Aorta (tissue), 5 donors: ENCODE data around the gene TRIM27. TPM values are rescaled to one million over a fixed set of nuclear protein-coding genes. Genes with fewer than 3 reads are reported as not detected.
"Not testable (repeated sequence)": the region's sequence is repeated elsewhere in the genome, so short reads cannot be mapped to it uniquely, and the experiment has no call there.

Source experiments
- ATAC-seq: fragments of 200-7000 bp; cut with Tn5 transposase; one replicate; pipeline ENCODE4 v1.9.1; 2022; ENCODE audit warnings: moderate library complexity; ENCODE audit not compliant: low FRiP score
- DNase-seq, 2 donors: peaks; one replicate each; pipeline ENCODE4 v3.0.0-alpha.2; 2020
- H3K27ac ChIP-seq, 2 donors: one replicate each; pipeline ENCODE4 v1.5.1; 2013; ENCODE audit warnings: low read length in 2 of 2, mild to moderate bottlenecking in 2 of 2, moderate library complexity in 2 of 2, control low read depth in 1 of 2, inconsistent platforms in 1 of 2, low read depth in 1 of 2
- H3K27me3 ChIP-seq, 2 donors: one replicate each; pipeline ENCODE4 v1.6.1; 2013; ENCODE audit warnings: control low read depth in 1 of 2, low read length in 1 of 2, mild to moderate bottlenecking in 1 of 2, moderate library complexity in 1 of 2; ENCODE audit not compliant: insufficient read depth in 2 of 2, control insufficient read depth in 1 of 2
- H3K36me3 ChIP-seq, 2 donors: one replicate each; pipeline ENCODE4 v1.6.1; 2013; ENCODE audit warnings: control low read depth in 1 of 2, low read length in 1 of 2, mild to moderate bottlenecking in 1 of 2; ENCODE audit not compliant: insufficient read depth in 2 of 2, control insufficient read depth in 1 of 2
- H3K4me1 ChIP-seq, 2 donors: one replicate each; pipeline ENCODE4 v1.6.1; 2013; ENCODE audit warnings: low read length in 2 of 2, control low read depth in 1 of 2, mild to moderate bottlenecking in 1 of 2, moderate library complexity in 1 of 2; ENCODE audit not compliant: insufficient read depth in 2 of 2, control insufficient read depth in 1 of 2
- H3K4me3 ChIP-seq, 2 donors: one replicate each; pipeline ENCODE4 v1.5.1; 2013; ENCODE audit warnings: low read length in 2 of 2, control low read depth in 1 of 2, mild to moderate bottlenecking in 1 of 2
- H3K9me3 ChIP-seq: one replicate; pipeline ENCODE4 v1.6.1; 2013; ENCODE audit warnings: mild to moderate bottlenecking, low read length; ENCODE audit not compliant: control insufficient read depth
- WGBS, 2 donors: extraction: QIAGEN DNeasy Blood & Tissue Kit; methylation state at CpG; one replicate each; pipeline ENCODE4 v1.1.7; 2013; 5-methylcytosine and 5-hydroxymethylcytosine counted together
- intact Hi-C, 2 donors: fragments of 100-400 bp; cut with DNase I; formaldehyde crosslinking; loops; one replicate each; pipeline versions ENCODE4 v1.14.2 to v1.15.0; 2022
- polyA plus RNA-seq, 2 donors: library from polyadenylated mRNA; stranded (reverse); fragments of 200-250 nt; gene quantifications; one replicate each; pipeline ENCODE4 v1.2.3, GENCODE V29; 2013
- total RNA-seq, 2 donors: library from RNA; stranded (reverse); fragmentation: NEBNext Ultra II Directional; extraction: Animal tissue kit (Norgen Biotek cat#: 25700); gene quantifications; one replicate each; pipeline ENCODE4 v1.2.1, GENCODE V29; 2021
- donor health status: healthy with polysubstance abuse.
- donor health status: Bipolar disorder and iron deficiency.
- donor health status: DM: no; HTN: no; CAD: no.
- donor health status: DM: no; HTN: no; CAD: no.
- donor health status: DM: yes; HTN: yes; CAD: no.

The TRIM27 gene
- total and polyA plus RNA-seq, 4 donors = 19.3 to 56.0 (median 40.4) TPM

DNA sequence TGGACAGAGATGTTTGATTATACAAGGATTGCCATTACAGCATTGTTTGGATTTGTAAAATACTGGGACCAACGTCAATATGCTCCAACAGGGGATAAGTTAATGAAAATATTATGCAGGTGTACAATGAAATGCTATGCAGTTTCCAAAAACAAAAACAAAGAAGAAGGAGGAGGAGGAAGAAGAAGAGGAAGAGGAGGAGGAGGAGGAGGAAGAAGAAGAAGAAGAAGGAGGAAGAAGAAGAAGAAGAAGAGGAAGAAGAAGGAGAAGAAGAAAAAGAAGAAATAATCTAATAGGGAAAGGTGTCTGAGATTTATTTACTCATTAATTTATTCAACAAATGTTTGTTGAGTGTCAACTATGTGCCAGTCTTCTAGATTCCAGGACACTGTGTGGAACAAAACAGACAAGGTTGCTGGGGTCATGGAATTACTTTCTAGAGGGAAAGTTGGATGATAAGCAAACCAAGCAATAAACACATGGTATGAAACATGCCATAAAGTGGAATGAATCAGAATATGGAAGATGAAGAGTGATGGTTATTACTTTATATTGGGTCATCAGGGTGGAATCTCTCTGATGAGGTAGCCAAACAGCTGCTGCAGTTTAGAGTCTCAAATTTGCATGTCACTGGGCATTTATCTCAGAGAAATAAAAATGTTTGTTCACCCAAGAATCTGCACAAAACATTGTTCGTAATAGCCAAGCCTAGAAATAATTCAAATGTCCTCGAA is 6.3 kb upstream of the TRIM27 start:
- H3K4me1 ChIP-seq = no peaks in the 10 kb centered on the region
- H3K4me3 ChIP-seq = no peak overlapping the region
- intact Hi-C loops = no loop called here
- no peaks in the 10 kb centered on the region for H3K9me3 ChIP-seq
- no peaks in the 10 kb centered on the region for H3K36me3 ChIP-seq
- WGBS, 2 donors = 73 to 77% methylated on average over 3 of the region's 3 CpGs
- no peaks in the 10 kb centered on the region for H3K27me3 ChIP-seq
- DNase-seq (no peak), ATAC-seq (no peak)
- no peak overlapping the region for H3K27ac ChIP-seq

DNA sequence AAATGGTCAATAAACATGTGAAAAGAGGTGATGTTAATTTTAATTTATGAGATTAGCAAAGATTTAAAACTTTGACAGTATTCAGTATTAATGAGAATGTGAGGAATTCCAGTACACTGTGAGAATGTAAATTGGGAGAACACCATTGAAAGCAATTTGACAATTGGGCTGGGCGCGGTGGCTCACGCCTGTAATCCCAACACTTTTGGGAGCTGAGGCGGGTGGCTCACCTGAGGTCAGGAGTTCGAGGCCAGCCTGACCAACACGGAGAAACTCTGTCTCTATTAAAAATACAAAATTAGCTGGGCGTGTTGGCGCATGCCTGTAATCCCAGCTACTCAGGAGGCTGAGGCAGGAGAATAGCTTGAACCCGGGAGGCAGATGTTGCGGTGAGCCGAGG is 5.6 kb upstream of the TRIM27 start:
- intact Hi-C loops, H3K4me1 ChIP-seq, H3K4me3 ChIP-seq, H3K27ac ChIP-seq, DNase-seq, H3K9me3 ChIP-seq, H3K36me3 ChIP-seq, H3K27me3 ChIP-seq, ATAC-seq: not testable (repeated sequence)
- 85% methylated on average over 11 of the region's 11 CpGs for WGBS, 2 donors

DNA sequence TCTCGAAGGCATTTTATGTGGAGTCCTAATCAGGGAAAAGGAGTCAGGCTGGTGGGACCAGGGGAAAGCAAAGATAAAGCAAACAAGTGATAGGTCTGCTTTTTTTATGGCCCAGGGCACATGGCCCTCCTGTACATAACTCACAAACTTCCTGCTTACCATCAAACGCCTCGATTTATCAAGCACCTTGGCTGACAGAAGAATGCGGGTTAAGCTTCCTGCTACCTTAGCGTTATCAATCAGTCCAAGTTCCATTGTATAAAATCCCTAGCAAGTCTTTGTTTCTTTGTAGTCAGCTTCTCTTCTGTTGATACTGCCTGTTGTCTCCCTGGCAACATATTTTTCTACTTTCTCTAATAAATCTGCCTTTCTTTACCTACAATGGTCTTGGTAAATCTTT is 4.1 kb upstream of the TRIM27 start:
- H3K4me1 ChIP-seq = no peaks in the 10 kb centered on the region
- no peaks in the 10 kb centered on the region for H3K36me3 ChIP-seq
- DNase-seq (no peak), ATAC-seq (no peak)
- H3K9me3 ChIP-seq = no peaks in the 10 kb centered on the region
- intact Hi-C loops = no loop called here
- H3K27ac ChIP-seq = no peak overlapping the region
- H3K4me3 ChIP-seq = no peak overlapping the region
- no peaks in the 10 kb centered on the region for H3K27me3 ChIP-seq
- WGBS, 2 donors = 71 to 73% methylated on average over 5 of the region's 5 CpGs

DNA sequence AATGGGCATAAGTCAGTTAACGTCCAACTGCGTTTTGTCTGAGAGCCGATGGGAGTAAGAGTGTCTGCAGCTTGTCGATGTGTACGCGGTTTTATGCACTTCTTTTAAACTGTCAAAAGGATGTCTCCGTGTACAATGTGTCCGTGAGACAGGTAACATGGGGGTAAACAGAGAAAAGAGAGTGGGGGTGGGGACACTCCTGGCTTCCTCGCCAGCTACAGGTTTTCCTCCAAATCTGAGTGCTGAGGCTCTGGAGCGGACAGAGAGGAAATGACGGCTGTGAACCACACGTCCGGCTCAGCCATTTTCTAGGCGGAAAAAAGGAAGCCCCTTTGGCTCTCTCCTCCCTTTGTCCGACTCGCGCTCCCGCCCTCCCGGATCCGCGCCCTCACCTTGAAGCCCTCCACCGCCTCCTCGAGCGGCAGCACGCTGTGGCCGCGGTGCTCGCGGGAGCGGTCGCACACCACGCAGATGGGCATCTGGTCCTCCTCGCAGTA is 916 bp downstream of the TRIM27 start:
- Histone ChIP-seq H3K27me3 (no peaks in the 10 kb centered on the region), H3K27ac (peak overlapping the region; percentile 57 to 91), H3K4me1 (no peaks in the 10 kb centered on the region), H3K9me3 (no peaks in the 10 kb centered on the region), H3K36me3 (peaks cover 0 to 5% of the 10 kb centered on the region in 2 donors), H3K4me3 (peak overlapping the region; percentile 69 to 97)
- DNase-seq (no peak), ATAC-seq (peak; percentile 77)
- 0 to 1% methylated on average over 29 to 33 of the region's 33 CpGs for WGBS, 2 donors
- intact Hi-C loops = no loop called here

GRCh38 chr6:28922004-28922820 is 1.6 kb downstream of the TRIM27 start:
- DNase-seq (no peak), ATAC-seq (no peak)
- H3K27ac ChIP-seq = no peak overlapping the region
- no peaks in the 10 kb centered on the region for H3K4me1 ChIP-seq
- WGBS, 2 donors = 41% methylated on average over 10 of the region's 10 CpGs
- peak overlapping the region; percentile 69 to 97 for H3K4me3 ChIP-seq
- H3K27me3 ChIP-seq = no peaks in the 10 kb centered on the region
- intact Hi-C loops = no loop called here
- H3K36me3 ChIP-seq = peaks cover 0 to 5% of the 10 kb centered on the region in 2 donors
- H3K9me3 ChIP-seq = no peaks in the 10 kb centered on the region

GRCh38 chr6:28920281-28920680 is 3.5 kb downstream of the TRIM27 start:
- Histone ChIP-seq H3K4me3 (no peak overlapping the region), H3K36me3 (peaks cover 0 to 5% of the 10 kb centered on the region in 2 donors), H3K4me1 (no peaks in the 10 kb centered on the region), H3K27me3 (no peaks in the 10 kb centered on the region), H3K27ac (no peak overlapping the region), H3K9me3 (no peaks in the 10 kb centered on the region)
- DNase-seq (no peak), ATAC-seq (no peak)
- intact Hi-C loops = no loop called here
- WGBS, 2 donors = 94 to 99% methylated on average over 1 of the region's 1 CpG

GRCh38 chr6:28914941-28915340 is 8.8 kb downstream of the TRIM27 start:
- intact Hi-C loops = no loop called here
- H3K27ac ChIP-seq = no peak overlapping the region
- H3K36me3 ChIP-seq = peaks cover 2 to 5% of the 10 kb centered on the region in 2 donors
- ATAC-seq = no peak
- 51 to 53% methylated on average over 2 of the region's 2 CpGs for WGBS, 2 donors
- H3K9me3 ChIP-seq = no peaks in the 10 kb centered on the region
- no peaks in the 10 kb centered on the region for H3K4me1 ChIP-seq
- H3K27me3 ChIP-seq = no peaks in the 10 kb centered on the region
- no peak for DNase-seq
- H3K4me3 ChIP-seq = no peak overlapping the region

GRCh38 chr6:28910901-28911690 is 12.7 kb downstream of the TRIM27 start:
- H3K4me1 ChIP-seq = no peaks in the 10 kb centered on the region
- no peak overlapping the region for H3K4me3 ChIP-seq
- H3K36me3 ChIP-seq = peaks cover 4 to 6% of the 10 kb centered on the region in 2 donors
- intact Hi-C loops = no loop called here
- H3K27ac ChIP-seq = no peak overlapping the region
- DNase-seq (no peak), ATAC-seq (no peak)
- WGBS, 2 donors = 82 to 84% methylated on average over 3 of the region's 3 CpGs
- H3K9me3 ChIP-seq = no peaks in the 10 kb centered on the region
- no peaks in the 10 kb centered on the region for H3K27me3 ChIP-seq
